Measurements from ENCODE around the gene DAB2IP.
A peak's percentile ranks its signal among the peaks of the same experiment; 100 is the strongest.

DAB2IP gene

DNA sequence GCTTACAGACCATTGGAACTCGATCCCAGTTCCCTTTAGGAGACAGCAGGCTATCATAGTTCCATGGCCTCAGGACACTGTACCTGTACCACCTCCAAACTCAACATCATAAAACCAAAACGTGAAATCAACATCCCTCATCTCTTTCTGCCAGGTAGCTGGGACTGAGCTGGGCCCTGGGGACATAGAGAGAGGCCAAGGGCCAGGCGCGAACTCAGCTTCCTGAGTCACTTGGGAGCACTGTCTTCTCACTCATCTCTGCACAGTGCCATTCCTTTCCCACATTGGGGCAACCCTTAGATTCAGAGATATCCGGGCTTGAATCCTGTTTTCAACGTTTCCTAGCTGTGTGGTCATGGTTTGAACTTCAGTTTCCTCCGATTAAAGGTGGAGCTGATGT is 12.2 kb downstream of the DAB2IP start:
- no peak for DNase-seq (ENCODE audit: low read depth)

DNA sequence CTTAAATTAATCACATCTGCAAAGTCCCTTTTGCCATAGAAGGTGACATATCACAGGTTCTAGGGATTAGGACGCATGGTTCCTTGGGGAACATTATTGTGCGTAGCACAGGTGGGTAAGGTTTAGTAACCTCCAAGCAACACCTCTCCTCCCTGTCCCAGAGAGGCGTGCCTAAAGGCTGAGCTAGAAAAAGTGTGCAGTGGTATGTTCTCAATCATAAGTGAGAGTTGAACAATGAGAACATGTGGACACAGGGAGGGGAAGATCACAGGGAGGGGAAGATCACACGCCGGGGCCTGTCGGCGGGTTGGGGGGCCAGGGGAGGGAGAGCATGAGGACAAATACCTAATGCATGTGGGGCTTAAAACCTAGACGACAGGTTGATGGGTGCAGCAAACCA is 14.9 kb downstream of the DAB2IP start:
- no peak for DNase-seq (ENCODE audit: low read depth)

DNA sequence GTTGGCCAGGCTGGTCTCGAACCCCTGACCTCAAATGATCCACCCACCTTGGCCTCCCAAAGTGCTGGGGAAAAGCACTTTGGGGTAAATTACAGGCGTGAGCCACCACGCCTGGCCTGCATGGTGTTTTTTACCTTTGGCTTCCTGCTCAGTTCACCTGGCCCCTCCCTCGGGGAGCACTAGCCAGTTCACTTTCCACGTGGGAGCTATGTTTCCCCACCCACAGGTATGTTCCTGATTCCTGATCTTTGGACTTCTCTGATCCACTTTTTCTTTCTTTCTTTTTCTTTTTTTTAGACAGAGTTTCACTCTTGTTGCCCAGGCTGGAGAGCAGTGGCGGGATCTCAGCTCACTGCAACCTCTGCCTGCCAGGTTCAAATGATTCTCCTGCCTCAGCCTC is 15.8 kb downstream of the DAB2IP start:
- no peak for DNase-seq (ENCODE audit: low read depth)

GRCh38 chr9:121667890-121668289 is 16.5 kb downstream of the DAB2IP start:
- no peak for DNase-seq (ENCODE audit: low read depth)

DNA sequence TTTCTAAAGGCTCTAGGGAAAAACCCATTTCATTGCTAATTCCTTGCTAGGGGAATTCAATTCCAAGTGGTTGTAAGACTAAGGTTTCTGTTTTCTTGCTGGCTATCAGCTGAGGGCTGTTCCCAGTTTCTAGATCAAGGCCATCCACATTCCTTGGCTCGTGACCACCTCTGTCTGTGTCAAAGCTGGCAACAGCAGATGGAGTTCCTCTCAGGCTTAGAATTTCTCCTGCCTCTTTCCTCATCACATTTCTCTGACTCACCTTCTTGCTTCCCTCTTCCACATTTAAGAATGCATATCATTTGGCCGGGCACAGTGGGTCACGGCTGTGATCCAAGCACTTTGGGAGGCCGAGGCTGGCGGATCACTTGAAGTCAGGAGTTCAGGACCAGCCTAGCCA is 19.0 kb downstream of the DAB2IP start:
- peak; percentile 61 for DNase-seq (ENCODE audit: low read depth)

GRCh38 chr9:121671612-121672155 is 20.2 kb downstream of the DAB2IP start:
- peak; percentile 66 for DNase-seq (ENCODE audit: low read depth)

- peak; percentile 33 for DNase-seq (ENCODE audit: low read depth)
These were observed 20.8 kb downstream of the DAB2IP start for GRCh38 chr9:121672213-121672612.

- no peak for DNase-seq (ENCODE audit: low read depth)
These were observed 21.6 kb downstream of the DAB2IP start for GRCh38 chr9:121672986-121673385.

DNA sequence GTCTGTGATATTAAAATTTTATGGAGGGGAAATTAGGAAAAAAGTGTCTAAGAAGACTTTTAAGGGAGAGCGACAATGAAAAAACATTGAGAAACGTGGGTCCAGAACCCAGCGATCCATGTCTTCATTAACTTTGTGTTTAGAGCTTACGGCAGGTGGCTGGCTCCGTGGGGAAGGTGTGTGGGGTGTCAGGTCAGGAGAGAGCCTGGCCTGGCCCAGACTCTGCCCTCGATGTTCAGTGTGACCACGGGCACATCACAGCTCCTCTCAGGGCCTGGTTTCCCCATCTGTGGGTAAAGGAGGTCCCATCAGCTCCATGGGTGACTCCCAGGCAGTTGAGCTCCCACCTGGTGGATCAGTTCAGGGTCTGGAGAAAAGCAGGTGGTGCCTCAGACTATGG is 22.1 kb downstream of the DAB2IP start:
- no peak for DNase-seq (ENCODE audit: low read depth)

DNA sequence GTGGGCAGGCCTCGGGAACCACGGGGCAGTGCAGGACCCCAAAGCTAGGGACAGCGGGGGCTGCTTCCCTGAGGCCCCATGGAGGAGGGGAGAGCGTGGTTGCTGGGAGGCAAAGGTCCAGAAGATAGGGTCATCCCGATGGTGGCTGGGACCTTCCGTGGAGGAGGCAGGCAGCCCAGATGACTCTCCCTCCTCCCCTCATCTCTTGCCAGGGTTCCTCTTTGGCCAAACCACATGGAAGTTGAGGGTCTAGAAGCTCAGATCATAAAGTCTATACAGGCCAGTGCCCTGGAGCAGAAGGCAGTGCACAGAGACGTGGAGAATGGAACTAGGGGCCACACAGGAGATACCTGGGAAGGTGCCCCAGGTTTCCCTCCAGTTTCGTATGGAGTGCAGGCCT is 22.6 kb downstream of the DAB2IP start:
- DNase-seq (ENCODE audit: low read depth): no peak

GRCh38 chr9:121674952-121675351 is 23.5 kb downstream of the DAB2IP start:
- no peak for DNase-seq (ENCODE audit: low read depth)

DNA sequence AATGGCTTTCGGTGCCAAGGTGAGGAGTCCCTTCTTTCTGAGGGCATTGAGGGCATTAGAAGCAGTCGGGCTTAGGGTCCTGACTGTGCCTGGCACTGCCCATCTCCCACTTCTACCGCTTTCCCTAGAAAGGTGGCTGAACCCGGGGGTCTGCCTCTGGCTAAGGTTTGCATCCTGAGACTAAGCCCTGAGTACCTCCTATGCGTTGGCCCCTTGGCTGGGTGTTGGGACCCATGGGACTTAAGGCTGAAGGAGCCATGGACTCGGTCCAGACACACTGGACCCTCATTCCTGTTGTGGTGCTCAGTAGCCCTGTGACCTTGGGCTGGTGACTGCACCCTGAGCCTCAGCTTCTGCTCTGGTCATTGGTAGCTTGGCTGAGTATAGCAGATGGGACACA is 23.9 kb downstream of the DAB2IP start:
- DNase-seq (ENCODE audit: low read depth): no peak

- DNase-seq (ENCODE audit: low read depth): no peak
These were observed 24.8 kb downstream of the DAB2IP start for GRCh38 chr9:121675969-121676822.

DNA sequence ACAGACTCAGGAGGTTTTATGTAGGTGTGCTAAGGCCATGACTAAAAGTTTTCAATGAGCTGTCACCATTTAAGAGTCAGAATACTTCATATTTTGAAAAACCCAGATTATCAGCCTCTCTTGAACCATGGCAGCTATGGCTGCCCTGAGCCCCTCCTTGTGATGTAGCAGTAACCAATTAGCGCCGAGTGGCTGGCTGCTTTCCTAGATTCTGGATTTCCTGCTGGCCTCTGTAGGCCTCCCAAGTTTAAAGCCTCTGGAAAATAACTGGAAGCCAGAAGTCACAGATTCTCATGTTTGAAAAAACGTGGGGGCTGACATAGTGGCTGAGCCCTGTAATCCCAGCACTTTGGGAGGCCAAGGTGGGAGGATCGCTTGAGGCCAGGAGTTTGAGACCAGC is 25.5 kb downstream of the DAB2IP start:
- no peak for DNase-seq (ENCODE audit: low read depth)

GRCh38 chr9:121678501-121679022 is 27.1 kb downstream of the DAB2IP start:
- DNase-seq (ENCODE audit: low read depth): no peak

GRCh38 chr9:121679901-121680635 is 28.6 kb downstream of the DAB2IP start:
- DNase-seq (ENCODE audit: low read depth): no peak

DNA sequence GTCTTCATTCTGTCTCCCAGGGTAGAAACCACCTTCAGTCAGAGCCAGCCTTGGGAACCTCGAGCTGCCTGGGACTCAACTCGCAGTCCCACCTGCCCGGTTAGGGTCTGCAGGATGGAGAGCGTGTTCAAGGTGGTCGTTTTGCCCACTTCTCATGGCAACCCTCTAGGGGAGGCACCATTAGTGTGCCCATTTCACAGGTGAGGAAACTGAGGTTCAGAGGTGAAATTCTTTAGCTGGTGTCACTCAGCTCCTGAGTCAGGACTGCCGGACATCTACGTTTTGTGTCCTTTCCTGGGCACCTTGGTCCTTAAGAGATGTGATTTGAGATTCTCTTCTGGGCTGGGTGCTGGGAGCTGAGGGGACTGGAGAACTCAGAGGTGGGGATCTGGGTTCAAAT is 30.0 kb downstream of the DAB2IP start:
- DNase-seq (ENCODE audit: low read depth): no peak

- DNase-seq (ENCODE audit: low read depth): no peak
These were observed 30.8 kb downstream of the DAB2IP start for GRCh38 chr9:121682201-121682600.

- DNase-seq (ENCODE audit: low read depth): no peak
These were observed 31.6 kb downstream of the DAB2IP start for GRCh38 chr9:121682926-121683515.

- DNase-seq (ENCODE audit: low read depth): no peak
These were observed 32.2 kb downstream of the DAB2IP start for GRCh38 chr9:121683652-121684051.

DNA sequence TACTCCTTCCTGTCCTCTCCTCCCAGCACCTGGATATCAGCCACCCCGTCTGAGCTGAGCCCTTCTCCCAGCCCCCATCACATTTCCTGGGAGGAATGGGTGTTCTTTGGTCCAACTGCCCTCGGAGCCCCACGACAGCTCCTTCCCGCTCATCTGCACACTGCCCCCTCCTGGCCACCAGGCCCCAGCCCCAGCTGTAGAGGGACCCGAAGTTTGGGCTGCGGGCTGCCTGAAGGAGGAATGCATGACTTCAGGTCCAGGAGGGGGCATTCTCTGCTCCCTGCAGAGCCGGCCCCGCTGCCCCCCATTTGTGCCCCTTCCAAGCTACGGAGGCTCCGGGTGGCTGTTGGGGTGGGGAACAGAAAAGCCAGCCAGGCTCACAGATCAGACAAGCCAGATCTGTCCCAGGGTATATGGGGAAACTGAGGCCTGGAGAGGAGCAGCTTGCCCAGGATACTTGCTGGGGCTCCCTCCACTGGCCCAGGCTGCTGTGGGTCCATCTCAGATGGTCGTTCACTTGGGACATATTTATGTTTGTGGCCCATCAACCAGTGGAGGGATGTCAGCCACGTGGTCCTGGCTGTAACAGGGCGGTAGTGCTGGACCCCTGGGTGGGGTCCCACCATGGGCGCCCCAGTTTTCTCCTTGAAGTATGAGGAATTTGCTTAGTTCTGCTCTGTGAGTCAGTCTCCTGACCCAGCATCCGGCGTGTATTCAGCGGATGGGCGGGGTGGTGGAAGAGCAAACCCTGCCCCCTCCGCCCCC is 33.1 kb downstream of the DAB2IP start:
- DNase-seq (ENCODE audit: low read depth): peak; percentile 19
